IPS DF 4.7 (cell line): ENCODE results near the gene IL12RB2.

Experiments
- DNase-seq: peaks from one replicate; pipeline ENCODE4 v3.0.0-alpha.2; 2013; ENCODE audit warnings: low spot score; ENCODE audit errors: extremely low read depth

IL12RB2 gene

GRCh38 chr1:67312615-67313014, 4.9 kb downstream of the IL12RB2 start:
- no peak for DNase-seq

- DNase-seq = no peak
Observed at GRCh38 chr1:67313934-67314671, 6.4 kb downstream of the IL12RB2 start.

GRCh38 chr1:67314696-67315095, 7.0 kb downstream of the IL12RB2 start:
- DNase-seq = no peak

- DNase-seq = no peak
Observed at GRCh38 chr1:67316180-67316902, 8.7 kb downstream of the IL12RB2 start.

GRCh38 chr1:67316918-67317317, 9.2 kb downstream of the IL12RB2 start:
- DNase-seq = no peak

- no peak for DNase-seq
Observed at GRCh38 chr1:67317803-67318202, 10.1 kb downstream of the IL12RB2 start.

- no peak for DNase-seq
Observed at GRCh38 chr1:67322442-67322841, 14.8 kb downstream of the IL12RB2 start.

- no peak for DNase-seq
Observed at GRCh38 chr1:67323087-67323486, 15.4 kb downstream of the IL12RB2 start.

GRCh38 chr1:67324068-67324467, 16.4 kb downstream of the IL12RB2 start:
- DNase-seq = no peak

- no peak for DNase-seq
Observed at GRCh38 chr1:67327864-67328466, 20.3 kb downstream of the IL12RB2 start.

- DNase-seq = no peak
Observed at GRCh38 chr1:67332653-67333529, 25.2 kb downstream of the IL12RB2 start.

GRCh38 chr1:67333603-67334002, 25.9 kb downstream of the IL12RB2 start:
- DNase-seq = no peak

GRCh38 chr1:67335411-67335810, 27.7 kb downstream of the IL12RB2 start:
- DNase-seq = no peak

GRCh38 chr1:67336157-67336556, 28.5 kb downstream of the IL12RB2 start:
- DNase-seq = no peak

- DNase-seq = no peak
Observed at GRCh38 chr1:67336783-67337182, 29.1 kb downstream of the IL12RB2 start.

- DNase-seq = no peak
Observed at GRCh38 chr1:67338642-67339041, 31.0 kb downstream of the IL12RB2 start.

GRCh38 chr1:67339623-67340343, 32.1 kb downstream of the IL12RB2 start:
- DNase-seq = no peak

- no peak for DNase-seq
Observed at GRCh38 chr1:67342076-67342890, 34.6 kb downstream of the IL12RB2 start.

- no peak for DNase-seq
Observed at GRCh38 chr1:67345556-67345955, 37.9 kb downstream of the IL12RB2 start.

- no peak for DNase-seq
Observed at GRCh38 chr1:67346982-67347381, 39.3 kb downstream of the IL12RB2 start.
